Transverse colon (tissue), 4 donors: ENCODE results near the gene PRIMA1. TPM values are rescaled to one million over a fixed set of nuclear protein-coding genes. Genes with fewer than 3 reads are reported as not detected.

Experiments
- DNase-seq: peaks from one replicate; pipeline ENCODE4 v3.0.0-alpha.2; 2019
- H3K27ac ChIP-seq, 4 donors: fragments of 200-600 bp; sonication (generic); 2 replicates each; pipeline ENCODE4 v1.5.1; 2016 to 2018; ENCODE audit warnings: inconsistent platforms in 4 of 4
- H3K27me3 ChIP-seq: fragments of 200-600 bp; sonication (generic); 2 replicates; pipeline ENCODE4 v1.5.1; 2017; ENCODE audit warnings: inconsistent platforms
- H3K36me3 ChIP-seq, 4 donors: fragments of 200-600 bp; sonication (generic); 2 replicates each; pipeline ENCODE4 v1.5.1; 2017 to 2019; ENCODE audit warnings: inconsistent platforms in 4 of 4
- H3K4me1 ChIP-seq, 4 donors: fragments of 200-600 bp; sonication (generic); 2 replicates each; pipeline ENCODE4 v1.5.1; 2017 to 2020; ENCODE audit warnings: inconsistent platforms in 4 of 4
- H3K4me3 ChIP-seq, 4 donors: fragments of 200-600 bp; sonication (generic); 1 replicate in 1 of 4; 2 replicates in 3 of 4; pipeline versions ENCODE4 v1.5.1 to v1.6.1; 2017 to 2019; ENCODE audit warnings: inconsistent platforms in 4 of 4
- H3K9me3 ChIP-seq, 2 donors: fragments of 200-600 bp; sonication (generic); 2 replicates each; pipeline ENCODE4 v1.5.1; 2017 to 2019; ENCODE audit warnings: inconsistent platforms in 2 of 2
- EP300 ChIP-seq: sonication (generic); formaldehyde crosslinking; IDR thresholded peaks from one replicate; pipeline ENCODE4 v1.6.1; 2017; ENCODE audit warnings: antibody characterized with exemption, low read depth
- POLR2A ChIP-seq: fragments of 450-650 bp; IDR thresholded peaks from one replicate; pipeline ENCODE4 v1.6.1; 2016; ENCODE audit warnings: antibody characterized with exemption, mild to moderate bottlenecking, moderate library complexity
- POLR2AphosphoS5 ChIP-seq, 3 donors: sonication (generic); formaldehyde crosslinking; IDR thresholded peaks; one replicate each; pipeline ENCODE4 v1.6.1; 2016; ENCODE audit warnings: antibody characterized with exemption in 3 of 3
- WGBS, 2 donors: methylation state at CpG; one replicate each; pipeline ENCODE4 v1.1.5; 2018; ENCODE audit warnings: low coverage in 1 of 2; 5-methylcytosine and 5-hydroxymethylcytosine counted together
- in situ Hi-C, 4 donors: fragments of 200-750 bp; cut with MboI; loops; one replicate each; pipeline versions ENCODE4 v1.15.0 to v1.15.1; 2017; ENCODE audit warnings: low sequenced_read_pairs in 3 of 4, low pct_ligation_motif_present in 1 of 4, low pct_unique_long_range_greater_than_20kb in 1 of 4
- intact Hi-C: fragments of 100-400 bp; cut with DNase I; formaldehyde crosslinking; loops from one replicate; pipeline ENCODE4 v1.15.1; 2023; ENCODE audit warnings: low total_unique reads
- total RNA-seq, 4 donors: library from RNA; depleted of rRNA; stranded (reverse); fragments of >200 nt; gene quantifications; one replicate each; pipeline ENCODE4 v1.1.0, GENCODE V29; 2016
- TF ChIP-seq, protein P1 (sequence below), 5 experiments: fragments of 200-600 bp in 3 of 5; fragments of 450-650 bp in 2 of 5; sonication (generic) in 3 of 5; IDR thresholded peaks; 1 replicate in 2 of 5; 2 replicates in 3 of 5; pipeline ENCODE4 v1.5.1; 2016 to 2017; ENCODE audit warnings: antibody characterized with exemption in 5 of 5, inconsistent platforms in 3 of 5, mild to moderate bottlenecking in 2 of 5, moderate library complexity in 1 of 5

PRIMA1 gene
- total RNA-seq, 4 donors from 2014 or later: 3.0 to 8.2 (median 4.8) TPM

DNA sequence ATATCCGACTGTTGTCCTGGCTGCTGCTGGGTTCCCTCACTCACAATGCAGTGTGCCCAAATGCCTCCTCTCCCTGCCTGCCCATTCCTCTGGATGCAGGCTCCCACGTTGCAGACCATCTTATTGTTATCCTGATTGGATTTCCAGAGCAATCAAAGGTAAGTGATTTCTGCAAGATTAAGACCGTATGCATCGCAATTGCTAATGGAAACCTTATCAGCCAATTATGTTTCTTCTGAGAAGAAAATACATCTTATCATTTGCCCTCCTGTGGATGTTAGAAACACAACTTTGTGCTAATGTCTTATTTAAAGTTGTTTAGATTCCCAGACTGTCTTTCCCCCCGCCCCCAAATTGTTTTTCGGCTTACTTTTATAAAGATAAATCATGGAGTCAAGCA lies 98.1 kb downstream of the PRIMA1 start:
- in situ Hi-C loops: no loop called here
- TF ChIP-seq POLR2A: no peak
- TF ChIP-seq, protein P1, sequence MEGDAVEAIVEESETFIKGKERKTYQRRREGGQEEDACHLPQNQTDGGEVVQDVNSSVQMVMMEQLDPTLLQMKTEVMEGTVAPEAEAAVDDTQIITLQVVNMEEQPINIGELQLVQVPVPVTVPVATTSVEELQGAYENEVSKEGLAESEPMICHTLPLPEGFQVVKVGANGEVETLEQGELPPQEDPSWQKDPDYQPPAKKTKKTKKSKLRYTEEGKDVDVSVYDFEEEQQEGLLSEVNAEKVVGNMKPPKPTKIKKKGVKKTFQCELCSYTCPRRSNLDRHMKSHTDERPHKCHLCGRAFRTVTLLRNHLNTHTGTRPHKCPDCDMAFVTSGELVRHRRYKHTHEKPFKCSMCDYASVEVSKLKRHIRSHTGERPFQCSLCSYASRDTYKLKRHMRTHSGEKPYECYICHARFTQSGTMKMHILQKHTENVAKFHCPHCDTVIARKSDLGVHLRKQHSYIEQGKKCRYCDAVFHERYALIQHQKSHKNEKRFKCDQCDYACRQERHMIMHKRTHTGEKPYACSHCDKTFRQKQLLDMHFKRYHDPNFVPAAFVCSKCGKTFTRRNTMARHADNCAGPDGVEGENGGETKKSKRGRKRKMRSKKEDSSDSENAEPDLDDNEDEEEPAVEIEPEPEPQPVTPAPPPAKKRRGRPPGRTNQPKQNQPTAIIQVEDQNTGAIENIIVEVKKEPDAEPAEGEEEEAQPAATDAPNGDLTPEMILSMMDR (IDR thresholded peaks at IDR 0.05): no peak

GRCh38 chr14:93688820-93689219 lies 99.5 kb downstream of the PRIMA1 start:
- no peaks in the 10 kb centered on the region for H3K36me3 ChIP-seq
- no peaks in the 10 kb centered on the region for H3K9me3 ChIP-seq
- intact Hi-C loops: no loop called here
- no peaks in the 10 kb centered on the region for H3K27me3 ChIP-seq
- no peak overlapping the region for H3K4me3 ChIP-seq
- H3K4me1 ChIP-seq: no peaks in the 10 kb centered on the region
- no peak for DNase-seq
- TF ChIP-seq POLR2A (no peak), EP300 (no peak), POLR2AphosphoS5 (IDR thresholded peaks at IDR 0.05) (no peak)
- TF ChIP-seq, protein P1 (IDR thresholded peaks at IDR 0.05): no peak
- no peak overlapping the region for H3K27ac ChIP-seq
- WGBS, 2 donors: 44% methylated on average over 3 to 4 of the region's 4 CpGs
- in situ Hi-C loops: no loop called here

More for the DNA sequence above, 98.1 kb downstream of the PRIMA1 start:
- WGBS, 2 donors: 74 to 83% methylated on average over 4 to 6 of the region's 6 CpGs
- Histone ChIP-seq H3K27ac (no peak overlapping the region), H3K27me3 (no peaks in the 10 kb centered on the region), H3K9me3 (no peaks in the 10 kb centered on the region), H3K4me1 (no peaks in the 10 kb centered on the region), H3K36me3 (no peaks in the 10 kb centered on the region), H3K4me3 (no peak overlapping the region)
- intact Hi-C loops: no loop called here
- DNase-seq: no peak

DNA sequence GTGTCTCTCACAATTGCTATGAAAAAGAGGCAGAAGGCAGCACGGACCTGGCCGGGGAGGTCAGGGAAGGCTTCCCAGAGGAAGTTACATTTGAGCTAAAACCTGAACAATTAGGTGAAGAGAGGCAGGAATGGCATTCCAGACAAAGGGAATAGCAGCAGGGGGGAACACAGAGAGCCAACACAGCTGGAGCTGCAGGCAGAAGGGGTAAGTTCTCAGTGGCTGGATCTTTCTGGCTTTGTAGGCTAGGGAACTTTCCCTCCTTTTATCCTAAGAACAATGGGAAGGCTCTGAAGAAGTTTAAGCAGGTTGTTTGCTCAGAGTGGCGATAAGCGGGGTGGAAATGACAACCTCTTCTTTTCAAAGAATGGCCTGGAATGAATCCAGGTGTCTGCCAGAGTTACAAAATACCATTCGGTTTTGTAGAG lies 100.0 kb downstream of the PRIMA1 start:
- Histone ChIP-seq H3K4me3 (no peak overlapping the region), H3K27me3 (no peaks in the 10 kb centered on the region), H3K4me1 (no peaks in the 10 kb centered on the region), H3K27ac (no peak overlapping the region), H3K9me3 (no peaks in the 10 kb centered on the region), H3K36me3 (no peaks in the 10 kb centered on the region)
- in situ Hi-C loops: no loop called here
- no peak for DNase-seq
- intact Hi-C loops: no loop called here
- TF ChIP-seq EP300 (no peak), POLR2A (no peak), POLR2AphosphoS5 (IDR thresholded peaks at IDR 0.05) (no peak)
- TF ChIP-seq, protein P1 (IDR thresholded peaks at IDR 0.05): no peak
- WGBS, 2 donors: 35 to 52% methylated on average over 5 of the region's 5 CpGs

- TF ChIP-seq POLR2A (no peak), POLR2AphosphoS5 (IDR thresholded peaks at IDR 0.05) (no peak), EP300 (no peak)
- TF ChIP-seq, protein P1 (IDR thresholded peaks at IDR 0.05): no peak
- no peak overlapping the region for H3K27ac ChIP-seq
- no peaks in the 10 kb centered on the region for H3K9me3 ChIP-seq
- no peaks in the 10 kb centered on the region for H3K27me3 ChIP-seq
- in situ Hi-C loops: no loop called here
- intact Hi-C loops: no loop called here
- H3K4me3 ChIP-seq: no peak overlapping the region
- H3K4me1 ChIP-seq: no peaks in the 10 kb centered on the region
- WGBS, 2 donors: 30 to 48% methylated on average over 2 to 5 of the region's 5 CpGs
- DNase-seq: no peak
- H3K36me3 ChIP-seq: no peaks in the 10 kb centered on the region
These were observed 102.0 kb downstream of the PRIMA1 start for GRCh38 chr14:93686268-93686667.
